Liver (tissue), 9 donors: ENCODE results near the gene ARHGAP10. TPM values are rescaled to one million over a fixed set of nuclear protein-coding genes. Genes with fewer than 3 reads are reported as not detected.
A peak's percentile ranks its signal among the peaks of the same experiment; 100 is the strongest.

Source experiments
- DNase-seq: peaks from one replicate; pipeline ENCODE4 v3.0.0-alpha.2; 2017; ENCODE audit warnings: low spot score
- H3K27ac ChIP-seq, 2 donors: one replicate each; pipeline ENCODE4 v1.7.0; 2013; ENCODE audit warnings: inconsistent platforms in 2 of 2, low read length in 2 of 2, control low read depth in 1 of 2, low read depth in 1 of 2, mild to moderate bottlenecking in 1 of 2
- H3K27me3 ChIP-seq, 4 donors: one replicate each; pipeline versions ENCODE4 v1.6.1 to v1.7.0; 2013; ENCODE audit warnings: low read length in 3 of 4, inconsistent platforms in 1 of 4, mild to moderate bottlenecking in 1 of 4, moderate library complexity in 1 of 4; ENCODE audit not compliant: control insufficient read depth in 4 of 4, insufficient read depth in 4 of 4
- H3K36me3 ChIP-seq, 4 donors: one replicate each; pipeline versions ENCODE4 v1.6.1 to v1.7.0; 2013; ENCODE audit warnings: low read length in 3 of 4, mild to moderate bottlenecking in 3 of 4, low read depth in 1 of 4, moderate library complexity in 1 of 4; ENCODE audit not compliant: control insufficient read depth in 4 of 4, insufficient read depth in 3 of 4
- H3K4me1 ChIP-seq, 4 donors: one replicate each; pipeline versions ENCODE4 v1.6.1 to v1.7.0; 2013; ENCODE audit warnings: low read length in 3 of 4, mild to moderate bottlenecking in 3 of 4, moderate library complexity in 1 of 4; ENCODE audit not compliant: control insufficient read depth in 4 of 4, insufficient read depth in 4 of 4
- H3K4me3 ChIP-seq, 3 donors: one replicate each; pipeline versions ENCODE4 v1.6.1 to v1.7.0; 2013; ENCODE audit warnings: low read length in 3 of 3, control low read depth in 1 of 3, low read depth in 1 of 3, mild to moderate bottlenecking in 1 of 3
- H3K9ac ChIP-seq, 2 donors: one replicate each; pipeline ENCODE4 v1.7.0; 2013; ENCODE audit warnings: low read length in 2 of 2, mild to moderate bottlenecking in 2 of 2, moderate library complexity in 2 of 2, control low read depth in 1 of 2, low read depth in 1 of 2
- H3K9me3 ChIP-seq, 4 donors: one replicate each; pipeline versions ENCODE4 v1.6.1 to v1.7.0; 2013; ENCODE audit warnings: low read length in 3 of 4; ENCODE audit not compliant: control insufficient read depth in 4 of 4
- ATF3 ChIP-seq: IDR thresholded peaks from 2 replicates; pipeline ENCODE4 v1.6.1; 2016; ENCODE audit warnings: antibody characterized with exemption
- CTCF ChIP-seq: fragments of 150-350 bp; IDR thresholded peaks from 2 replicates; pipeline ENCODE4 v1.5.1; 2017; ENCODE audit warnings: improper control_type of control experiment, low read depth, low read length; ENCODE audit not compliant: missing input control
- EGR1 ChIP-seq, 2 donors: IDR thresholded peaks; 2 replicates each; pipeline ENCODE4 v1.6.1; 2016 to 2018; ENCODE audit warnings: antibody characterized with exemption in 2 of 2, low read depth in 2 of 2
- FOXA1 ChIP-seq: IDR thresholded peaks from 2 replicates; pipeline ENCODE4 v1.6.1; 2016; ENCODE audit warnings: antibody characterized with exemption
- GABPA ChIP-seq, 2 donors: IDR thresholded peaks in 1 of 2; conservative IDR thresholded peaks in 1 of 2; 2 replicates each; pipeline ENCODE4 v1.6.1; 2016; ENCODE audit warnings: antibody characterized with exemption in 2 of 2, mild to moderate bottlenecking in 1 of 2, moderate library complexity in 1 of 2
- HNF4A ChIP-seq, 2 donors: conservative IDR thresholded peaks; 2 replicates each; pipeline ENCODE4 v1.6.1; 2016; ENCODE audit warnings: antibody characterized with exemption in 2 of 2, mild to moderate bottlenecking in 2 of 2
- MAX ChIP-seq: IDR thresholded peaks from 2 replicates; pipeline ENCODE4 v1.6.1; 2016; ENCODE audit warnings: antibody characterized with exemption
- NR2F2 ChIP-seq: IDR thresholded peaks from 2 replicates; pipeline ENCODE4 v1.6.1; 2016; ENCODE audit warnings: antibody characterized with exemption
- RAD21 ChIP-seq, 2 donors: IDR thresholded peaks; 2 replicates each; pipeline ENCODE4 v1.6.1; 2016; ENCODE audit warnings: antibody characterized with exemption in 2 of 2, mild to moderate bottlenecking in 2 of 2
- RXRA ChIP-seq, 2 donors: IDR thresholded peaks; 2 replicates each; pipeline ENCODE4 v1.6.1; 2017 to 2018; ENCODE audit warnings: antibody characterized with exemption in 2 of 2, mild to moderate bottlenecking in 1 of 2
- SP1 ChIP-seq: IDR thresholded peaks from 2 replicates; pipeline ENCODE4 v1.6.1; 2018; ENCODE audit warnings: antibody characterized with exemption, mild to moderate bottlenecking
- TAF1 ChIP-seq: conservative IDR thresholded peaks from 2 replicates; pipeline ENCODE4 v1.6.1; 2016; ENCODE audit warnings: antibody characterized with exemption, mild to moderate bottlenecking
- YY1 ChIP-seq: IDR thresholded peaks from 2 replicates; pipeline ENCODE4 v1.6.1; 2016; ENCODE audit warnings: antibody characterized with exemption, mild to moderate bottlenecking
- ZBTB33 ChIP-seq: IDR thresholded peaks from 2 replicates; pipeline ENCODE4 v1.6.1; 2016; ENCODE audit warnings: antibody characterized with exemption
- WGBS: extraction: QIAGEN DNeasy Blood & Tissue Kit; methylation state at CpG from one replicate; pipeline ENCODE4 v1.1.7; 2013; 5-methylcytosine and 5-hydroxymethylcytosine counted together
- polyA plus RNA-seq, 2 donors: library from polyadenylated mRNA; stranded (reverse) in 1 of 2; unstranded in 1 of 2; fragments of 200-250 nt in 1 of 2; fragments of >200 nt in 1 of 2; fragmentation: Nextera tagmentation in 1 of 2; extraction: Ambion mirVana in 1 of 2; gene quantifications; one replicate each; pipeline versions ENCODE4 v1.2.1 to v1.2.3, GENCODE V29; 2013 to 2015
- total RNA-seq, 2 donors: library from RNA; depleted of rRNA; stranded (reverse); fragments of >200 nt; gene quantifications; one replicate each; pipeline ENCODE4 v1.2.3, GENCODE V29; 2014
- donor health status: healthy.
- donor health status: healthy.
- donor health status: healthy.
- donor health status: healthy.
- donor health status: healthy.

Gene ARHGAP10
- total and polyA plus RNA-seq, 4 donors, result 1.5 to 13.0 (median 4.3) TPM

GRCh38 chr4:147865926-147866325 lies 134.0 kb downstream of the ARHGAP10 start:
- DNase-seq, result no peak
- no peak overlapping the region for H3K27ac ChIP-seq
- 81% methylated on average over 3 of the region's 3 CpGs for WGBS

GRCh38 chr4:147866532-147867271 lies 134.8 kb downstream of the ARHGAP10 start:
- 20% methylated on average over 2 of the region's 2 CpGs for WGBS
- TF ChIP-seq NR2F2 (no peak), RXRA (IDR thresholded peaks at IDR 0.05) (peak in 1 of 2 donors; percentile 14), RAD21 (IDR thresholded peaks at IDR 0.05) (peak; percentile 100), HNF4A (conservative IDR thresholded peaks at IDR 0.05) (no peak), CTCF (peak; percentile 100)
- Histone ChIP-seq H3K4me1 (peaks cover 0 to 8% (median 6%) of the 10 kb centered on the region in 4 donors), H3K27ac (no peak overlapping the region), H3K9me3 (peaks cover 0 to under 1% (median 0%) of the 10 kb centered on the region in 4 donors), H3K36me3 (no peaks in the 10 kb centered on the region), H3K4me3 (no peak overlapping the region), H3K9ac (no peak overlapping the region), H3K27me3 (no peaks in the 10 kb centered on the region)
- peak; percentile 89 for DNase-seq

More at GRCh38 chr4:147865926-147866325, 134.0 kb downstream of the ARHGAP10 start:
- Histone ChIP-seq H3K9me3 (peaks cover 0 to 3% (median 3%) of the 10 kb centered on the region in 4 donors), H3K27me3 (no peaks in the 10 kb centered on the region), H3K36me3 (no peaks in the 10 kb centered on the region), H3K9ac (no peak overlapping the region), H3K4me1 (peaks cover 0 to 8% (median 6%) of the 10 kb centered on the region in 4 donors), H3K4me3 (no peak overlapping the region)
- no peak for TF ChIP-seq RAD21 (IDR thresholded peaks at IDR 0.05)
- TF ChIP-seq ATF3, result no peak
- no peak for TF ChIP-seq MAX
- TF ChIP-seq FOXA1, result no peak
- no peak for TF ChIP-seq YY1
- TF ChIP-seq CTCF, result no peak
- no peak for TF ChIP-seq HNF4A (conservative IDR thresholded peaks at IDR 0.05)
- TF ChIP-seq GABPA (IDR thresholded peaks at IDR 0.05 in 1 of 2, conservative IDR thresholded peaks at IDR 0.05 in 1 of 2), result no peak
- TF ChIP-seq SP1, result no peak

GRCh38 chr4:147874109-147874508 lies 142.2 kb downstream of the ARHGAP10 start:
- Histone ChIP-seq H3K27ac (no peak overlapping the region), H3K36me3 (no peaks in the 10 kb centered on the region), H3K4me1 (no peaks in the 10 kb centered on the region), H3K9ac (no peak overlapping the region), H3K4me3 (no peak overlapping the region), H3K27me3 (no peaks in the 10 kb centered on the region), H3K9me3 (no peaks in the 10 kb centered on the region)
- 61% methylated on average over 5 of the region's 5 CpGs for WGBS
- no peak for DNase-seq
- TF ChIP-seq ZBTB33 (no peak), RXRA (IDR thresholded peaks at IDR 0.05) (no peak), YY1 (no peak), TAF1 (no peak), GABPA (IDR thresholded peaks at IDR 0.05 in 1 of 2, conservative IDR thresholded peaks at IDR 0.05 in 1 of 2) (no peak), FOXA1 (no peak), SP1 (no peak), CTCF (no peak), EGR1 (IDR thresholded peaks at IDR 0.05; ENCODE audit: low read depth in 2 of 2) (no peak), ATF3 (no peak), HNF4A (conservative IDR thresholded peaks at IDR 0.05) (no peak), RAD21 (IDR thresholded peaks at IDR 0.05) (no peak)
